DOHH2 (cell line): Measurements from ENCODE around the gene VTI1A.

Experiments used
- H3F3A ChIP-seq: fragments of 200-600 bp; sonication (generic), shearing (Covaris generic); 2 replicates; pipeline ENCODE4 v1.6.0; 2016; ENCODE audit warnings: antibody characterized with exemption, mild to moderate bottlenecking; ENCODE audit not compliant: control insufficient read depth, insufficient read depth
- H3K27ac ChIP-seq: fragments of 200-600 bp; sonication (generic); 2 replicates; pipeline ENCODE4 v1.5.1; 2014; ENCODE audit warnings: low read depth, mild to moderate bottlenecking, low read length, moderate library complexity
- H3K27me3 ChIP-seq: fragments of 200-600 bp; sonication (generic); 2 replicates; pipeline ENCODE4 v1.6.1; 2014; ENCODE audit warnings: mild to moderate bottlenecking, low read length, mixed read lengths; ENCODE audit not compliant: control insufficient read depth
- H3K36me3 ChIP-seq: fragments of 200-600 bp; sonication (generic); 2 replicates; pipeline ENCODE4 v1.6.1; 2014; ENCODE audit warnings: mild to moderate bottlenecking, low read length, moderate library complexity, mixed read lengths; ENCODE audit not compliant: control insufficient read depth
- H3K4me1 ChIP-seq: fragments of 200-600 bp; sonication (generic); 2 replicates; pipeline ENCODE4 v1.6.1; 2014; ENCODE audit warnings: mild to moderate bottlenecking, low read length, mixed read lengths; ENCODE audit not compliant: control insufficient read depth
- H3K4me2 ChIP-seq: fragments of 200-600 bp; sonication (generic); 2 replicates; pipeline ENCODE4 v1.6.0; 2014; ENCODE audit warnings: mild to moderate bottlenecking, low read length, moderate library complexity
- H3K4me3 ChIP-seq: fragments of 200-600 bp; sonication (generic); 2 replicates; pipeline ENCODE4 v1.5.1; 2014; ENCODE audit warnings: mild to moderate bottlenecking, low read length, mixed read lengths
- H3K79me2 ChIP-seq: fragments of 200-600 bp; sonication (generic); 2 replicates; pipeline ENCODE4 v1.6.1; 2014; ENCODE audit warnings: mild to moderate bottlenecking, low read length, mixed read lengths; ENCODE audit not compliant: control insufficient read depth
- H3K9me2 ChIP-seq: fragments of 200-600 bp; sonication (generic); replicated peaks from 2 replicates; pipeline ENCODE4 v1.6.1; 2014; ENCODE audit warnings: mild to moderate bottlenecking, low read length, mixed read lengths; ENCODE audit not compliant: control insufficient read depth
- H3K9me3 ChIP-seq: fragments of 200-600 bp; sonication (generic); 2 replicates; pipeline ENCODE4 v1.6.1; 2014; ENCODE audit warnings: antibody characterized with exemption, low read length, mixed read lengths; ENCODE audit not compliant: control insufficient read depth, insufficient read depth
- H4K20me1 ChIP-seq: fragments of 200-600 bp; sonication (generic); 2 replicates; pipeline ENCODE4 v1.6.0; 2014; ENCODE audit warnings: low read depth, mild to moderate bottlenecking, antibody characterized with exemption, low read length, moderate library complexity; ENCODE audit not compliant: control insufficient read depth, insufficient read depth
- CTCF ChIP-seq: fragments of 200-600 bp; sonication (generic); IDR thresholded peaks from one replicate; pipeline ENCODE4 v1.5.1; 2014; ENCODE audit warnings: antibody characterized with exemption, mild to moderate bottlenecking, low read depth, low read length; ENCODE audit not compliant: poor library complexity, severe bottlenecking
- EZH2phosphoT487 ChIP-seq: fragments of 200-600 bp; sonication (generic); IDR thresholded peaks from 2 replicates; pipeline ENCODE4 v1.6.1; 2017; ENCODE audit warnings: borderline replicate concordance, mild to moderate bottlenecking, antibody characterized with exemption, low read length, moderate library complexity, mixed read lengths

VTI1A gene

GRCh38 chr10:112616647-112617046 lies 169.6 kb downstream of the VTI1A start:
- no peak overlapping the region for H3K4me3 ChIP-seq

DNA sequence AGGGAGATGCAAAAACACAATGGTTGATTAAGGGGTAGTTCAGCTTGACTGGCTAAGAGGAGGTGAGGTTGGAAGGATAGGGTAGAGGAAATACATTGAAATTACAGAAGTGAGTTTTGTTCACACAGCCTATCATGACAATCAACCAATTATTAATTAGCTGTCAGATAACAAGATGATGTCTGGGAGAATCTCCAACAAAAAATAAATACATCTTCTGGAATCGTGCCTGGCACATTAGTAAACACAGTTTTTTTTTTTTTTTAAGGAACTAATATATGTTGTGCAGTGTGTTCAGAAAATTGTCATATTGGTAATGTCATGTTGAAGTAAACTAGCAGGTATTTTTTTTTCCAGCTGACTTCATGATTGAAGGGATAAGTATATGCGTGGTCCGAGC lies 171.8 kb downstream of the VTI1A start:
- Histone ChIP-seq H3K27ac (no peak overlapping the region), H3K4me1 (no peaks in the 10 kb centered on the region), H3K4me2 (no peak overlapping the region), H3K79me2 (no peaks in the 10 kb centered on the region), H3K27me3 (no peaks in the 10 kb centered on the region), H3K4me3 (no peak overlapping the region), H4K20me1 (no peaks in the 10 kb centered on the region), H3F3A (no peaks in the 10 kb centered on the region), H3K9me2 (no peaks in the 10 kb centered on the region), H3K9me3 (no peaks in the 10 kb centered on the region), H3K36me3 (no peaks in the 10 kb centered on the region)
- TF ChIP-seq EZH2phosphoT487, result no peak
- no peak for TF ChIP-seq CTCF

More at GRCh38 chr10:112616647-112617046, 169.6 kb downstream of the VTI1A start:
- Histone ChIP-seq H3K27ac (no peak overlapping the region), H3F3A (no peaks in the 10 kb centered on the region), H3K9me2 (no peaks in the 10 kb centered on the region), H3K36me3 (no peaks in the 10 kb centered on the region), H3K9me3 (no peaks in the 10 kb centered on the region), H3K79me2 (no peaks in the 10 kb centered on the region), H3K4me2 (no peak overlapping the region), H3K4me1 (no peaks in the 10 kb centered on the region), H4K20me1 (no peaks in the 10 kb centered on the region), H3K27me3 (no peaks in the 10 kb centered on the region)
- TF ChIP-seq CTCF (no peak), EZH2phosphoT487 (no peak)

- Histone ChIP-seq H3K4me2 (no peak overlapping the region), H3K79me2 (no peaks in the 10 kb centered on the region), H3K27me3 (no peaks in the 10 kb centered on the region), H3F3A (no peaks in the 10 kb centered on the region), H3K27ac (no peak overlapping the region), H3K36me3 (no peaks in the 10 kb centered on the region), H3K4me3 (no peak overlapping the region), H3K4me1 (no peaks in the 10 kb centered on the region), H3K9me2 (no peaks in the 10 kb centered on the region), H3K9me3 (no peaks in the 10 kb centered on the region), H4K20me1 (no peaks in the 10 kb centered on the region)
- TF ChIP-seq EZH2phosphoT487, result no peak
- TF ChIP-seq CTCF, result no peak
These were observed 172.5 kb downstream of the VTI1A start for GRCh38 chr10:112619556-112619955.

DNA sequence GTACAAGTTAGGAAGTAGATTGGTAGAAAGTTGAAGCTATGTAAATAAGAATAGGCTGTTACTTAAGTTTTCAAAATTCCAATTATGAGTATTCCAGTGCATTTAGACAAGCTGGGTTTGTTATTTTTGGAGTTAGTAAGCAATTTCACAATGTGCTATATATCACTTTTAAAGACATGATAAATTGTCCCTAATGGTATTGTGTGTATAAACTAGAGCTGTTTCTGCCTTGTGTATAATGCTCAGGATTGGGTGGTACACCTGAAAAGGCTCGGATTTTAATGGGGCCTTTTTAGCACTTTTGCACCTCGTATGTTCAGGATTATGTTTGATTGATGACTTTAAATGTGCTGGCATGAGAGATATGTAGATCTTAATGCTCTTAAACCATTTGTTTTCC lies 175.8 kb downstream of the VTI1A start:
- Histone ChIP-seq H3K9me2 (no peaks in the 10 kb centered on the region), H3K4me3 (no peak overlapping the region), H4K20me1 (no peaks in the 10 kb centered on the region), H3F3A (no peaks in the 10 kb centered on the region), H3K4me1 (no peaks in the 10 kb centered on the region), H3K27ac (no peak overlapping the region), H3K27me3 (no peaks in the 10 kb centered on the region), H3K4me2 (no peak overlapping the region), H3K9me3 (no peaks in the 10 kb centered on the region), H3K79me2 (no peaks in the 10 kb centered on the region), H3K36me3 (no peaks in the 10 kb centered on the region)
- TF ChIP-seq CTCF, result no peak
- TF ChIP-seq EZH2phosphoT487, result no peak
